ENCODE data around the gene YTHDC1.

The YTHDC1 gene

DNA sequence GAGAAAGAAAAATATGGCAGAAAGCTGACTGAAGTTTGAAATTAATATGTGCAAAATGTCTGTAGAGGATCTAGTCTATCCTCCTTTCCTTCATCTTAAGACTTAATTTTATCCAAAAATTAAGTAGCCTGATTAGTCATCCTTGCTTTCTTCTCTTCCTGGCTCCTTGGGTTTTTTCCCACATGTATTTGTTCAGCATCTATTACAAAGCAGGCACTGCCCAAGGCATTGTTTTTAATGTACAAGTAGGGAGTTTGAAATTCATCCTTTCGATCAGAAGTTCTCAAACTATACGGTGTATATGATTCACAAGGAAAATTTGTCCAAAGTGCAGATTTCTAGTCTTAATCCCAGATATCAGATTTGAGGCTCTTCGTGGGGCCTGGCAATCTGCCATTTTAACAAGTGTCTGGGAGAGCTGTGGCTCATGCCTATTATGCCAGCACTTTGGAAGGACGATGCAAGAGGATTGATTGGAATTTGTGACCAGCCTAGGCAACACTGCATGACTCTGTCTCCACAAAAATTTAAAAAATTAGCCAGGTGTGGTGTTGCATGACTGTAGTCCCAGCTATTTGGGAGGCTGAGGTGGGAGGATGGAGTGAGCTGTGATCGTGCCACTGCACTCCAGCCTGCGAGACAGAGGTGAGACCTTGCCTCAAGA is 19.4 kb upstream of the YTHDC1 start:
- no peak for TF ChIP-seq POLR2A (IDR thresholded peaks at IDR 0.05; ENCODE audit: low read depth, low read length)
- DNase-seq (ENCODE audit: insufficient read length, low spot score) (no peak), FAIRE-seq (no peak)

DNA sequence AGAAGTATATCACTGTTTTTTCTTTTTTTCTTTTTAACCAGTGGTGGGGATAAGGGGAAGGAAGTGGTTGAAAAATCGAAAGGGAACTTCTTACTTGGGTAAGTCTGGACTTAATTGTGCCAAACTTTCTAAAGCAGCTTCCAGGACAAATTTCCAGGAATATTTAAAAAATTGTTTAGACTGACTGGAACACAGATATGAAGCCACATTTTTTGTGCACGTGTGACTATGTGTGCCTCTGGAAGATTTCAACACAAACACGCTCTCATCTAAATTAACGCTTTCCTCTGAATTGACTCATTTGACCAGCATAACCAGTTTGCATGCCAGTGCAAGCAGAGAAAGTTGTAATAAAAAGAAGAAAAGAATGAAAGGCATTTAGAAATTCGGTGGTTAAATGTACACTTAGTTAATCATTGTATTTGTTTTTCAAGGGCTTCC is 18.8 kb upstream of the YTHDC1 start:
- DNase-seq (ENCODE audit: insufficient read length, low spot score), result no peak
- FAIRE-seq, result no peak
- no peak for TF ChIP-seq POLR2A (IDR thresholded peaks at IDR 0.05; ENCODE audit: low read depth, low read length)

DNA sequence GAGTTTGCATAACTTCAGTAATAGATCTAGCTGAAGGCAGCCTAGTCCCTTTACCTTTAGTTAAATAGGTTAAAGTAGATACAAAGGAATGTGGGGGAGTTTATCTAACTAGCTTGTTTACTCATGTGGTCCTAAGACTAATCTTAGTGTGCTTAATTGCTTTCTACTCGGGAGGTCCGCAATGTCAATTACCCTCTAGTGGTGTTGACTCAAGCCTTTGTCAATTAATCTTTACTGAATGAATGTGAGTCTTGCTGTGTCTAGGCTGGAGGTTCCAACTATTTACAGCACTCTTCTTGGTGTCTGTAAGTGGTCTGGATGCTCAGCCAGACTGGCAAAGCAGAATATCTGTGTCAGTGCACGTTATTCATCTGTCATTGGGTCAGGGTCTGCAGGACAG is 17.9 kb upstream of the YTHDC1 start:
- TF ChIP-seq POLR2A (IDR thresholded peaks at IDR 0.05; ENCODE audit: low read depth, low read length), result no peak
- FAIRE-seq, result no peak

DNA sequence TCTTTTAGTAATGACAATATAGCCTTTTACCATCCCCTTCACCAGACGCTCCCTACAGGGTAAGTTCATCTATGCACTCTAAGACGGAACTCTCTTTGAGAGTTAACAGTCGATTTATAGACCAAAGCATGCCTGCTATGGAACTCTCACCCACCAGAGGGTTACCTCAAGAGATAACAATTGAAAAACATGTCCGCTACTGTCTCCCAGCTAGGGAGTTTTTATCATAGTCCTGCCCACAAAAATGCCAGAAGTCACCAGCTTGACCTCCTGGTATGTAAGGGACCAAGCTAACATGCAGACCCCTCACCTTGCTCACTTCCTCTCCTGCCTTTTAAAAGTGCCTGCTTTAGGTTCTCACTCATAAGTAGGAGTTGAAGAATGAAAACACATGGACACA is 16.7 kb upstream of the YTHDC1 start:
- no peak for FAIRE-seq
- TF ChIP-seq POLR2A (IDR thresholded peaks at IDR 0.05; ENCODE audit: low read depth, low read length), result no peak
- DNase-seq (ENCODE audit: insufficient read length, low spot score), result no peak

More for the DNA sequence above, 17.9 kb upstream of the YTHDC1 start:
- DNase-seq (ENCODE audit: insufficient read length, low spot score), result no peak

- no peak for DNase-seq (ENCODE audit: insufficient read length, low spot score)
- no peak for FAIRE-seq
- no peak for TF ChIP-seq POLR2A (IDR thresholded peaks at IDR 0.05; ENCODE audit: low read depth, low read length)
Measured at GRCh38 chr4:68365068-68365467, 15.2 kb upstream of the YTHDC1 start.

DNA sequence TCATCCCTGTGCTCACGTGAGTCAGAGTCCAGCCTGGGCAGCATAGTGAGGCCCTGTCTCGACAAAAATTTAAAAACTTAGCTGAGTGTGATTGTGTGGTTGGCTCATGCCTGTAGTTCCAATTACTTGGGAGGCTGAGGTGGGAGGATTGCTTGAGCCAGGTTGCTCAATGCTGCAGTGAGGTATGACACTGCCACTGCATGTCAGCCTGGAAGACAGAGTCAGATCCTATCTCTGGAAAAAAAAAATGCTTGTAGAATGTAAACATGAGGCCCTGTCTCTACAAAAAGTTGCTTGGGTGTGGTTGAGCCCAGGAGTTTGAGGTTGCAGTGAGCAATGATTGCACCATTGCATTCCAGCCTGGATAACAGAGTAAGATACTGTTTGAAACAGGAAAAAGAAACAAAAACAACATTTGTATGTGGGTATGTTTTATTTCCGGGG is 11.3 kb upstream of the YTHDC1 start:
- FAIRE-seq (no peak), DNase-seq (ENCODE audit: insufficient read length, low spot score) (no peak)
- no peak for TF ChIP-seq POLR2A (IDR thresholded peaks at IDR 0.05; ENCODE audit: low read depth, low read length)

DNA sequence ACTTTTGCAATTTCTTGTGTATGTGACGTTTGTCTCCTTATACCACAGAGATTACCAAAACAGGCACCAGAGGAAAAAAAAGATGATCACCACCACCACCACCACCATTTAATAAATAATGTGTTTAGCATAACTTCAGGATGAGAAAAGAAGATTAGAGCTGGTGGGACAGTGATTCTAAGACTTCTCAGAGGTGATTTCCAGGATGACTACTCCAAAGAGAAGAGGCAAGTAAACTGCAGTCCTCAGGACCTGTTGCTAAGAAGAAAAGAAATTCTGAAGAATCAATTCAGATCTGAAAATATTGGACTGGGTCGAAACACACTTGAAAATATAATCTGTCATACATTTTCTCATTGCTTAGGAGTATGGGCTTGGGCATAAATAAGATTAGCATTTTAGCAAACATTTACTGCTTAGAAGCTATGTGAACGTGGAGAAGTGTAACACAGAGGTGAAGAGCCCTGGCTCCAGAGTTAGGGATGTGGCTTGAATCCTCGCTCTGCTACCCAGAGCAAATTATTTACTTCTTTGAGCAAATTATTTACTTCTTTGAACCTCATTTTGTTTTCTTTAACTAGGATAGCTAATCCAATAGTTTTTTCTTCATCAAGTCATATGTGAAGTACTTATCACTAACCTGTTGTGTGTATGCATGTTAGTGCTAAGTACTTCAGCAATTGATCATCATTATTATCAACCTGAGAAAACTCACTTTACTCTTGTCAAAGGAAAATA is 10.5 kb upstream of the YTHDC1 start:
- FAIRE-seq (no peak), DNase-seq (ENCODE audit: insufficient read length, low spot score) (no peak)
- TF ChIP-seq POLR2A (IDR thresholded peaks at IDR 0.05; ENCODE audit: low read depth, low read length), result no peak

DNA sequence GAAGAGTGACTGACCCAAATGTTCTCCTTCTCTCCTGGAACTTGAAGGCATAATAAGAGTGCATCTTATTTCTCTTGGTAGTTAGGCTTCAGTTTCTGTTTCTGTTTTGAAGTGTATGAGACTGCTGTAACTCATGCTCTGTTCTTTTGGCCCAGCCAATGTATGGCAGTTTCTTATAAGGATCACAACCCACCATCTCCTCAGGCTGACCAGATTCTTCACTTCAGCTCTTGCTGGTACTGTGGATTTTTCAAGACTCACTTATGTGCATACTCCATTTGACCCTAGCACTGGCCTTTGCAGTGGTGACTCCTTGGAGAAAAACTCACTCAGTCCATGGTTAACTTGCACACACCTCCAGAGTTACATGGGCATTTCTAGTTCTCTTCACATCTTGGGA is 9.6 kb upstream of the YTHDC1 start:
- FAIRE-seq (no peak), DNase-seq (ENCODE audit: insufficient read length, low spot score) (no peak)
- TF ChIP-seq POLR2A (IDR thresholded peaks at IDR 0.05; ENCODE audit: low read depth, low read length), result no peak

DNA sequence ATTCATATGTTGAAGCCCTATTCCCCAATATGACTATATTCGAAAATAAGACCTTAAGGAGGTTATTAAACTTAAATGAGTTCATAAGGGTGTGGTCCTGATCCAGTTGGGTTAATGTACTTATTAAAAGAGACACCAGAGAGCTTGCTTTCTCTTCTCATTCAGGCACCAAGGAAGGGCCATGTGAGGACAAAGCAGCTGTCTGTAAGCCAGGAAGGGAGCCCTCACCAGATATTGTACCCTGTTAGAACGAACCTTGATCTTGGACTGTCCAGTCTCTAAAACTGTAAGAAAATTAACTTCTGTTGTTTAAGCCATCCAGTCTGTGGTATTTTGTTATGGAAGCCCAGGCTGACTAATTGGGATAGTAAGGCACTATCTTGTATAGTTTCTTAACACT is 9.1 kb upstream of the YTHDC1 start:
- FAIRE-seq (no peak), DNase-seq (ENCODE audit: insufficient read length, low spot score) (no peak)
- no peak for TF ChIP-seq POLR2A (IDR thresholded peaks at IDR 0.05; ENCODE audit: low read depth, low read length)

DNA sequence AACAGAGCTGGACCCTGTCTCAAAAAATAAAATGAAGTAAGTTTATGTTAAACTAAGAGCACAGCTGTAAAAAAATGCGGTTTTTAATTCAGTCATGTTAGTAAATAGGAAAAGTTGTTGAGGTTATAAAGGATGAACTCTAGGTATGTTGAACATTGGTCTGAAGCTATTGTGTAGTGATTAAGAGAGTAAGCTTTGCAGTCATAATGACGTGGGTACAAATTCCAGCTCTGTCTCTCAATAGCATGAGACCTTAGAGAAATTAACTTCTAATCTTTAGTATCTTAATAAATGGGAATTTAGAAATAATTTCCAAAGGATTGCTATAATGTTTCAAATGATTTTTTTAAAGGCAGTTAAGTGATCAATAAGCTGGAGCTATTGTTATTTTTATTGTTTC is 2.9 kb upstream of the YTHDC1 start:
- no peak for TF ChIP-seq POLR2A (IDR thresholded peaks at IDR 0.05; ENCODE audit: low read depth, low read length)
- FAIRE-seq (no peak), DNase-seq (ENCODE audit: insufficient read length, low spot score) (no peak)

- no peak for TF ChIP-seq POLR2A (IDR thresholded peaks at IDR 0.05; ENCODE audit: low read depth, low read length)
- FAIRE-seq (no peak), DNase-seq (ENCODE audit: insufficient read length, low spot score) (no peak)
Measured at GRCh38 chr4:68349279-68349648, 626 bp downstream of the YTHDC1 start.

GRCh38 chr4:68348577-68348976 is 1.3 kb downstream of the YTHDC1 start:
- DNase-seq (ENCODE audit: insufficient read length, low spot score) (no peak), FAIRE-seq (no peak)
- TF ChIP-seq POLR2A (IDR thresholded peaks at IDR 0.05; ENCODE audit: low read depth, low read length), result no peak

GRCh38 chr4:68347845-68348244 is 2.0 kb downstream of the YTHDC1 start:
- no peak for TF ChIP-seq POLR2A (IDR thresholded peaks at IDR 0.05; ENCODE audit: low read depth, low read length)
- FAIRE-seq (no peak), DNase-seq (ENCODE audit: insufficient read length, low spot score) (no peak)

- FAIRE-seq (no peak), DNase-seq (ENCODE audit: insufficient read length, low spot score) (no peak)
- no peak for TF ChIP-seq POLR2A (IDR thresholded peaks at IDR 0.05; ENCODE audit: low read depth, low read length)
Measured at GRCh38 chr4:68346461-68346860, 3.4 kb downstream of the YTHDC1 start.

- no peak for TF ChIP-seq POLR2A (IDR thresholded peaks at IDR 0.05; ENCODE audit: low read depth, low read length)
- FAIRE-seq (no peak), DNase-seq (ENCODE audit: insufficient read length, low spot score) (no peak)
Measured at GRCh38 chr4:68344785-68345184, 5.1 kb downstream of the YTHDC1 start.

Measured in H54 (cell line).